KG1 (cell line): Measurements from ENCODE around the gene ERCC8.
"Not testable (repeated sequence)": the region's sequence is repeated elsewhere in the genome, so short reads cannot be mapped to it uniquely, and the experiment has no call there.

Experiments
- DNase-seq: peaks from one replicate; lab custom pipeline; 2025; lab: John Stamatoyannopoulos, UW

Gene ERCC8

GRCh38 chr5:60916646-60917045, 28.2 kb downstream of the ERCC8 start:
- no peak for DNase-seq

DNA sequence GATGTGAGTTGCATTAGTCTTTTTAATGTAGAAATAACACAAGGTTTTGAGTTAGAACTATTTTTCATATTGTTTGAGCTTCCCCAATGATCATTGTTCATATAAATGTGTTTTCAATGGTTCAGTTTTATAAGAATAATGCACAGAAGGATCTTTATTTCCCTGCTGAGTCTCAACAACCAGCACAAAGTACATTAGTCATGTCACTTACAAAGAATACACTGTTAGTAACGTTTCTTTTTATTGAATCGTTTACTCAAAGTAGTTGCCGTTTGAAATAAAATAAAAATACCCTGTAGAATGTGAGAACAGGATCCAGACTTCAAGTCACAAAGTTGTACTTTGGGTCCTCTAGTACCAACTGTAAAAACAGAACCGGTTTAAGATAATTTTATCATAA, 41.5 kb downstream of the ERCC8 start:
- DNase-seq, result no peak

- DNase-seq, result no peak
Measured at GRCh38 chr5:60896991-60897390, 47.9 kb downstream of the ERCC8 start.

GRCh38 chr5:60893521-60893920, 51.3 kb downstream of the ERCC8 start:
- DNase-seq, result no peak

DNA sequence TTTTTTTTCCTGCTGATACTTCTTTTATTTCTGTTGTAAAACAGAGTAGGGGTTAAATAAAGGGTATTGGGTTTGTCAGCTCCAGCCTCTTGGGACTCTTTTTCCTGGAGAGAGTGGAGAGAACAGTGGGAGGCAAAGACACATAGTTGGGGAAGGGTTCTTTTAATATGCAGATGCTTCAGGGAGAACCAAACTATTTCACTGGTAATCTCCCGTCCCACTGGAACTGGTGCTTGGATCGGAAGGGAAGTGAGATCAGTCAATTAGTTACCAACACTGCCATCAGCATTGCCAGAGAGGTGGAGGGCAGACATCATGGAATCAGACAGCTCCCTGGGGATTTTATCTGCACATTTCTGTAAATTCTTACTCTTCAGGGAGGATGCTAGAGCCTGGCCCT, 53.2 kb downstream of the ERCC8 start:
- no peak for DNase-seq

DNA sequence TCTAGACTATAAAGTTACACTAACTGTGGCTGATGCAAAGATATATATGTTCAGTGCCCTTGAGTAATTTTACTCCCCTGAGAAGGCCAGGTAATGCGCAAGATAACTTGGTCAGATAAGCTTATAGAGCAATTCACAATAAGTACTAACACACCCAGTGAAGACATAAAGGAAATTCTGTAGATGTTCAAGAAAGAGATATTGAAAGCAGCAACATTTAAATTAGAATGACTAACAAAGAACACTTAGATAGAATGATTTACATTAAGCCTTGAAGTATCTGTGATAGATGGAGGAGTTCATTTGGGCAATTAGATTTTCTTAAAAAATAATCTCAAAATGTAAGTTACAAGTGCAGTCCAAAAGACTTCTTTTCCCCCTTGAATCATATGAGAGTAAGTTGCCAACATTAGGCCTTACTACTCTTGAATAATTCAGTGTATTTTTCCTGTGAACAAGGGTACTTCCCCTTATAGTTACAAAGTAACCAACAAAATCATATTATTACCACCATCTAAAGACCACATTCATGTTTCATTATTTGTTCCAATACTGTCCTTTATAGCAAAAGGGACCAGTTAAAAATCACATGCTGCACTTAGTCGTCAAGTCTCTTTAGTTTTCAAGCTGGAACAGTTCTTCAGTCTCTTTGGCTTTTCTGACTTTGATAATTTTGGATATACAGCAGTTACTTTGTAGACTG, 56.4 kb downstream of the ERCC8 start:
- DNase-seq, result no peak

DNA sequence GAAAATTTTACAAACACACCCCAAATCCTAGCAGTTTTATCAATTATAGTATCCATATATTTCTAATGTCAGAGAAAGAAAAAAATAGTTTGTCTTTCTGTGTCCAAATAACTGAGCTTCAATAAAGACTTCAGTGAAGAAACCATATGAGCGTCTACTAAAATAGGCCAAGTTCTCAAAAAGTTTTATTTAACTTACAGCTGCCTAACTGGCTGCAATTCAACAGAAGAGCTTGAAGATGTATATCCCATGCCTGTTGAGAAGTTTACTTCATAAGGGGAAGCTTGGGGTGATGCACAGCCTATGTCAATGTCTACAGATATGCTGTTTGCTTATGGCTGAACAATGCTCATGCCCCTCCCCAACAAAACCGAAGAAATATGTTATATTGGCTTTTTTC, 57.1 kb downstream of the ERCC8 start:
- no peak for DNase-seq

DNA sequence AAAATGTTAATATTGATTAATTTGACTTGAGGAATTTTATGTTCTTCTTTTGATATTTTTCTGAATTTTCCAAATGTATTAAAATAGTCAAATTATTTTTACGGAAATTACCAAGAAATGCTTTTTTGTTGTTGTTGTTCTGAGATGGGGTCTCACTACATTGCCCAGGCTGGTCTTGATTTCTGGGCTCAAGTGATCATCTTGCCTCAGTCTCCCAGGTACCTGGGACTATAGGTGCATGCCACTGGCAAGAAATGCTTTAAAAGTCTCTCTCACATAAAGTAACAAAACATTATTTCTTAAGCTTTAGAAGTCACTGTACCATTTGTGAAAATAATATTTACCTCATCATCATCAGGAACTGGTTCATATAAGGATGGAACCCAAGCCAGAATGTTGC, 57.8 kb downstream of the ERCC8 start:
- no peak for DNase-seq

DNA sequence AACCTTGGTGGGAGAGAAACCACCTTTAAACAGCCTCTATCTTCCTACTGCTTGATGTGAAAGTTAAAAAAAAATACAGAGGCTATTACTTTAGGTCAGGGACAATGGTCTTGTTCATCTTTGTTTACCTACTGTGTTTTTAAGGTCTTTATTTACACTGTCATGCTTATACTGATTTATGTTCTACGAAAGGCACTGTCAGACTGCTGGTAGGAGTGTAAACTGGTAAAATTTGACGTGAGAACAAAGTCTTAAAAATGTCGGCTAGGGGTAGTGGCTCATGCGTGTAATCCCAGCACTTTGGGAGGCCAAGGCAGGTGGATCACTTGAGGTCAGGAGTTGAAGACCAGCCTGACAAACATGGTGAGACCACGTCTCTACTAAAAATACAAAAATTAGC, 58.7 kb downstream of the ERCC8 start:
- DNase-seq, result no peak

DNA sequence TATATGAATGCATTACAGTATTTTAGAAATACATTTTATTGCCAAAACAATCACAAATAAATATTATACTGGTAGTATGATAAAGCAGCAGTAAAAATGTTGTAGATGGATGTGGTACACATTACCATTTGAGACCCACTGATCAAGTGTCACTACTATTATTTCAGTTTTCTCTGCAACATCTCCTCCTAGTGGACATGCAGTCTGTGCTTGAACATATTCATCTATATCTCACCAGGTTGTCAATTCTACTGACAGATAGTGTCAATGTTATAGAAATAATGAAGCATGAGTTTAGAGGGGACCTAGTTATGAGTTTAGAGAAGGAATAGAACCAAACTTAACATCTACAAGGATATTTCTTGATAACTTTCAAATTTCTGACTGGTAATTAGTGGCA, 61.6 kb downstream of the ERCC8 start:
- no peak for DNase-seq

DNA sequence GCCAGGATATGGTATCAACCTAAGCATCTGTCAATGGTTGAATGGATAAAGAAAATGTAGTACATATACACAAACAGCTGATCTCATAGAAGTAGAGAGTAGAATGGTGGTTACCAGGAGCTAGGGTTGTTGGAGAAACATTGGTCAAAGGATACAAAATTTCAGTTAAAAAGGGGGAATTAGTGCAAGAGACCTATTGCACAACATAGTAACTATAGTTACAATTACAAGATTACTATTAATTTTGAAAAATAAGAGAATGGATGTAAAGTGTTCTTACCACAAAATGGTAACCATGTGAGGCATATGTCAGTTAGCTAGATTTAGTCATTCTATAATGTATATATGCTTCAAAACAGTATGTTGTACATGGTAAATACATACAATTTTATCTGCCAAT, 72.0 kb downstream of the ERCC8 start:
- no peak for DNase-seq

DNA sequence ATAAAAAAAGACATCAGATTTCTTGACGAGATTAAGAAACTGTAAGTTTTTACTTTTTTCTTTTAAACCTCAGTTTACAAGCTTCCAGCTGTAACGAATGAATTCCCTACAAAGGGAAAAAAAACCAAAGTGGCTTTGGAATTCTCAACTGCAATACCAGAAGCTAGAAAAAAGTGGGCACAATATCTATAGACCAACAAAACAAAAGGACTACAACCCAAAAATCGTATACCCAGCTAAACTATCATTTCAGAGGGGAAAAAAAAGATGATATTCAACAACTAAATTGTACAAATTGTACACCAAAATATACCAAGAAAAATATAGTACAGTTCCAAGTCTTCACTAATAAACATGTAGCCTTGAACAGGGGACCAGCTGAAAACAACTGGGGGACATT, 74.0 kb downstream of the ERCC8 start:
- no peak for DNase-seq

DNA sequence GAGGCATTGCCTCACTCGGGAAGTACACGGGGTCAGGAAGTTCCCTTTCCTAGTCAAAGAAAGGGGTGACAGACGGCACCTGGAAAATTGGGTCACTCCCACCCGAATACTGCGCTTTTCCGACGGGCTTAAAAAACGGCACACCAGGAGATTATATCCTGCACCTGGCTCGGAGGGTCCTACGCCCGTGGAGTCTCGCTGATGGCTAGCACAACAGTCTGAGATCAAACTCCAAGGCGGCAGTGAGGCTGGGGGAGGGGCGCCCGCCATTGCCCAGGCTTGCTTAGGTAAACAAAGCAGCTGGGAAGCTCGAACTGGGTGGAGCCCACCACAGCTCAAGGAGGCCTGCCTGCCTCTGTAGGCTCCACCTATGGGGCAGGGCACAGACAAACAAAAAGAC, 84.3 kb downstream of the ERCC8 start:
- DNase-seq, result not testable (repeated sequence)

DNA sequence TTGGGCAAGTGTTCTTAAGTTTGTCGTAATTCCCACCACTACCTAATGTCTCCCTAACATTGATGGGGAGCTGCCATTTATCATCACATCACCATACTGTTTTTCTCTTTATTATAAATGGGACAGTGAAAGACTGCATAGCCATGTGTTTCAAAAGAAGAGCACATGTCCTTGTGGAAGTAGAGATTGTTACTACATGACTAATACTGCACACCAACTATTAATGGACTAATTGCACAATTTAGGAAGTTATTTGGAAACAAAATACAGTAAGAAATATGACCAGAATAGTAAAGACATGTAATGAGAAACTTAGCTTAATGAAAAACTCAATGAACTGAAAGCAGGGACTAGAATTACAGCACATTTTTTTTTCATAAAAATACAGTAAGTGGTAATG, 88.8 kb downstream of the ERCC8 start:
- DNase-seq, result no peak

DNA sequence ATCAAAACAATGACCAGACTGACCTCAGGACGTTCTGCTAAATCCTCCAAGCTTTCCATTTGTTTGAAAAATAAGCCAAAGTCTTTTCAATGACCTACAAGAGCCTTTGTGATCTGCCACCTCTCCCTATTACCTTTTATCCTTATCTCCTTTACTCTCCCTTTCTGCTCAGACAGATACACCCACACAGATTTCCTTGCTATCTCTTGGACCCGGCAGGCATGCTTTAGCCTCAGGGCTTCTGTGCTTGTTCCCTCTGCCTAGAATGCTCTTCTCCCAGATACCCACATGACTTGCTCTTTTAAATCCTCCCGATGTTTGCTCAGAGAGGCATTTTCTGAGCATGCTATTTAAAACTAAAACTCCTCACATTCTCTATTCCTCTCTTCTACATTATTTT, 91.9 kb downstream of the ERCC8 start:
- DNase-seq, result no peak

DNA sequence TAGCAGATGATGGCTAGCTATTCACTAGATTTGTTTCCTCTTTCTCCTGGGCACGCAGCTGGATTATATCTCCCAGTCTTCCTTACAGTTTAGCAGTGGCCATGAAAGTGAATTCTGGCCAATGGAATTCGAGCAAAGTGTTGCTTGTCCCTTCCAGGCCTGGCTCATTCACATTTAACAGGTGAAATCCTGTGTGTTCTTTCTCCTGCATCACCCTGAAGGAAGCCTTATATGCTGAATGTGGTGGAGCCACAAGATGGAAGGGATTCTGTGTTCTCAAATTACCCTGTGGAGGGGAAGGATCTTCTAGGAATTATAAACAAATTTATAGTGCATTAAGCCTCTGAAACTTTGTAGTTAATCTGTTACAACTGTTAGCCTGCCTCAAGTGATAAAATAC, 92.6 kb downstream of the ERCC8 start:
- DNase-seq, result no peak

GRCh38 chr5:60851626-60852025, 93.2 kb downstream of the ERCC8 start:
- DNase-seq, result no peak

GRCh38 chr5:60846298-60846697, 98.6 kb downstream of the ERCC8 start:
- DNase-seq, result no peak

DNA sequence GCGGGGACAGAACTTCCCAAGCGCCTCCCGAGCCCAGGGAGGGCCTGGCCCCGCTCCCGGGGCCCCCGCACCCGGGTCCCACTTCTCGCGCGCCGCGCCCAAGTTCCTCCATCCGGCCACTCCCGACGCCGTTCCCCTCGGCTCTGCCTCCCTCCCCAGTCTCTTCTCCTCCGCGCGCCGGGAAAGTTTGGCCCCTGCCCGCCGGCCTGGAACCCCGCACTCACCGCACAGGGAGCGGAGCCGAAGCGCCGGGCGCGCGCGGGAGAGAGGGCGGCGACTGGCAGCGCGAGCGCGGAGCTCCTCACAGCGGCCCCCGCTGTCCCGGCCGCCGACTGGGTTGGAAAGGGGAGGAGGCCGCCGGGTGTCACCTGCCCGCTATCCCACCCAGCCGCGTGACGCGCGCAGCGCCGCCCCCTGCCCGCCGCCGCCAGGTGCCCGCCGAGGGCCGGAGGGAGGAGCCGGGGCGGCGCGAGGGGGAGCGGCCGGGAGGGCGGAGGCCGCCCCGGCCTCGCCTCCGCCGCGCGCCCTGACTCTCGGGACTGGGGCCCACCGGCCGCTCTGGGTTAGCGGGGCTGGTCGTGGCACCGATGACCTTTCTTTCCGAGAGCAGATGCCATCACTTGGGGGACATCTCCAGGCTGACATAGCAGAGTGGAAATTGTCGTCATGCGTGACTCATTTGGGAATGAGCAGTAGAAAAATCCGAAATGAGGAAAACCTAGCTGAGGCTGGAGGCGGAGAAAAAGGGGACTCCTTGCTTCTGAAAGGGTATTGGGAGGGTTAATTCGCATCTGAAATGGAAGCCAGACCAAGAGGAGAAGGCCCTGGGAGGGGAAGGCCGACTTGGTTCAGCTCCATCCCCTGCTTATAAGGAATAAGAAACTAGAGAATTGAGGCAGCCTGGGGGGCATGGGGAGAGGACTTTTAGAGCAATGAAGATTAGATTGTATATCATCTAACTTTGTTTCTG, 100.6 kb downstream of the ERCC8 start, which contains the start of gene ELOVL7:
ELOVL7 (minus strand) TSS at position 334 of the 970 bp plus-strand sequence. CDS start 56,872 bp downstream, outside the sequence.
- DNase-seq, result no peak

DNA sequence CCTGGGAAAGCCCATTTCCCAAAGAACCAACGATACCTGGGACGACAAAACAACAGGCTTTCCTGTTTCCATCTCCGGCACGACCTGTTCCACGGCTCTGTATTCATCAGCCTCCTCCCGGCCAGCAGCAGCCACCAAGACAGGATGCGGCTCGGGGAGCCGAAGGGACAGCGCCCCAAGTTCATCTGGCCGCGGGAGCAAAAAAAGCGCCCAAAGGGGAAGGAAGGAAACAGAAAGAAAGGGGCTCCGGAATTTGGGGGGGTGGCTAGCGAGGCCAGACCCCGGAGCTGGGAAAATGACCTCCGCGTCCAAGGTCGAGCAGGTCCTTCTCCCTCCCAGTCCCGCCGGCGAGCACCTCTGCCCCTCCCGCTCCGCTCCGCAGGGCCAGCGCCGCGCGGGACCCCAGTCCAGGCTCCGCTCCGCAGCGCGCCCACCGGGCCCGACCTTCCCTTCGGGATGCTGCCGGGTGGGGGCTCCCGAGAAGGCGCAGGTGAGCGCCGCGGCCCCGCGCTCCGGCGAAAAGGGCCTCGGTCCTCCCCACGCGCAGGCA, 101.4 kb downstream of the ERCC8 start:
- DNase-seq, result no peak

DNA sequence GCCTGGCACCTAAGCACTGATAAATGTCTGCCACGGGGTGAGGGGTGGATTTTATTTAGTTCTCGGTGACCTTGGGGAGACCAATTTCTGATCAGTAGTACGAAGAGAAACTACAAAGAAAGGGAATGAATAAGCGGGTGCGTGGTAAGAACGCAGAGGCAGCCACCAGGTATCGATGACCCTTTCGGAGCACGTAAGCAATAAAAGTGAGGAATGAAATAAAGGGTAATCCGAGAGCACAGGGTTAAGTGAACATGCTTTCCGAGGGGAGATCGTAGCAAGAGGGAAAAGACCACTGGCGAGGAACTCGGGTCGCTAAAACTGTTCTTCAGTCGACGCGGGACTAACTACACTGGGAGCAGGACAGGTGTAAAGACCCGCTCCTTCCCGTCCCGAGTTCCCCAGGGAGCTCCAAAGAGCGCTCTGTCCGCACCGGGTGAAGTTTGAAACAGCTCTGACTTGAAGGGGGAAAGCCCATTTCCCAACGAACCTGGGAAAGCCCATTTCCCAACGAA, 101.9 kb downstream of the ERCC8 start:
- DNase-seq, result no peak

- DNase-seq, result no peak
Measured at GRCh38 chr5:60841361-60841760, 103.5 kb downstream of the ERCC8 start.

GRCh38 chr5:60836131-60836530, 108.7 kb downstream of the ERCC8 start:
- DNase-seq, result no peak
